Gastroesophageal sphincter (tissue), 4 donors: ENCODE measurements around the gene TOP1. TPM values are rescaled to one million over a fixed set of nuclear protein-coding genes. Genes with fewer than 3 reads are reported as not detected.
A peak's percentile ranks its signal among the peaks of the same experiment; 100 is the strongest.
"Not testable (repeated sequence)": the region's sequence is repeated elsewhere in the genome, so short reads cannot be mapped to it uniquely, and the experiment has no call there.

Experiments used
- ATAC-seq: fragments of 150-250 bp; one replicate; pipeline ENCODE4 v1.9.1; 2016; ENCODE audit warnings: mild to moderate bottlenecking, moderate library complexity
- H3K27ac ChIP-seq, 4 donors: fragments of 200-600 bp; sonication (generic) in 3 of 4; 1 replicate in 3 of 4; 2 replicates in 1 of 4; pipeline ENCODE4 v1.5.1; 2016 to 2019
- H3K27me3 ChIP-seq: fragments of 200-600 bp; sonication (generic); one replicate; pipeline ENCODE4 v1.5.1; 2019
- H3K36me3 ChIP-seq, 2 donors: fragments of 200-600 bp; sonication (generic); one replicate each; pipeline ENCODE4 v1.5.1; 2019; ENCODE audit warnings: control low read depth in 1 of 2
- H3K4me1 ChIP-seq, 3 donors: fragments of 200-600 bp; sonication (generic); 1 replicate in 2 of 3; 2 replicates in 1 of 3; pipeline ENCODE4 v1.5.1; 2016 to 2019; ENCODE audit warnings: control low read depth in 2 of 3
- H3K4me3 ChIP-seq, 2 donors: fragments of 200-600 bp; sonication (generic); one replicate each; pipeline ENCODE4 v1.5.1; 2019; ENCODE audit warnings: mild to moderate bottlenecking in 1 of 2, moderate library complexity in 1 of 2
- H3K9me3 ChIP-seq, 3 donors: fragments of 200-600 bp; sonication (generic); one replicate each; pipeline ENCODE4 v1.5.1; 2017 to 2019; ENCODE audit warnings: control low read depth in 2 of 3
- EP300 ChIP-seq: sonication (generic); formaldehyde crosslinking; IDR thresholded peaks from one replicate; pipeline ENCODE4 v1.6.1; 2017; ENCODE audit warnings: antibody characterized with exemption, mild to moderate bottlenecking
- POLR2A ChIP-seq, 2 donors: fragments of 450-650 bp; IDR thresholded peaks; one replicate each; pipeline ENCODE4 v1.6.1; 2017; ENCODE audit warnings: antibody characterized with exemption in 2 of 2, mild to moderate bottlenecking in 2 of 2, moderate library complexity in 1 of 2
- POLR2AphosphoS5 ChIP-seq: sonication (generic); formaldehyde crosslinking; IDR thresholded peaks from one replicate; pipeline ENCODE4 v1.6.1; 2017; ENCODE audit warnings: antibody characterized with exemption
- WGBS, 2 donors: methylation state at CpG; one replicate each; pipeline ENCODE4 v1.1.5; 2018; ENCODE audit warnings: low coverage in 1 of 2; 5-methylcytosine and 5-hydroxymethylcytosine counted together
- total RNA-seq, 4 donors: library from RNA; depleted of rRNA; stranded (reverse); fragments of >200 nt; gene quantifications; one replicate each; pipeline ENCODE4 v1.1.0, GENCODE V29; 2016
- TF ChIP-seq, protein P1 (sequence below), 4 experiments: fragments of 200-600 bp in 2 of 4; fragments of 450-650 bp in 2 of 4; sonication (generic) in 1 of 4; IDR thresholded peaks; one replicate each; pipeline ENCODE4 v1.5.1; 2017 to 2019; ENCODE audit warnings: antibody characterized with exemption in 4 of 4, mild to moderate bottlenecking in 2 of 4, moderate library complexity in 2 of 4

Gene TOP1
- total RNA-seq, 4 donors from 2014 or later = 22.0 to 31.6 (median 28.8) TPM

DNA sequence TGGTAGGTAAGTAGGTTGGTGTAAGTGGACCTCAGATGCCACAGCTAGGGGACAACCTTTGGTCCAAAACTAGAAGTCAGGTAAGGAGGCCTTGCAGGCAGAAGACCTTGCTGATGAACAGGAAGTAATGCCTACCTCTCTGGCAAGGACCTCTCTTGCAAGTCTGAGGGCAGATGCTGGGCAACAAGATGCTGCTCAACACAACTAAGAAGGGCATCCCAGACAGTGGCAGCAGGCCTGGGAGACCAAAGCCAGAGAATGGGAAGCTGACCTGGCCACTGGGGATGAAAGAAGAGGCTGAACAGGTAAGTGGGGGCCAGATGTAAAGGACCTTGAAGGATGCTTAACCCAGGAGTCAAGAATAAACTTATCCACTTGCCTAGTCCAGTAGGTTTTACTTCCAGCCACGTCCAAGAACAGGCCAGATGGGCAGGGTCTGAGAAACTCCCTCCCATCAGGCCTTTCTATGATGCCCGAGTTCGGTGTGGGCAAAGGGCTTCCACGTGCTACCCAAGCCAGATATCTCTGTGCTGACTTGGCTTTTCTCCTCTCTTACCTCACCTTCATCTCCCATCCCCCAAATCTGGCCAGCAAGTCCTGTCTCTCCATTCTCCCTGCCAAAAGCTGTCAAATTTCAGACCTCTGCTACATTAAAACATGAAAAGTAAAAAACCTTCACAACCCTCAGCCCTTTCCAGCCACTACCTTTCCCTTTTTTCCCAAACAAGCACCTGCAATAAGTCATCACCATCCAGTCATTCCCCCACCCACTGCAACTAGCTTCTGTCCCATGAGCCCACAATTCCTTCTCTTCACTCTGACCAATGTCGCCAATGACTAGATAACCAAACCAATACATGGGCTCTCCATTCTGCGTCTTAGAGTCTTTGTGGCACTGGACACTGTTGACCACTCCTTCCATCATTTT lies 97.2 kb downstream of the TOP1 start:
- TF ChIP-seq EP300 = no peak
- TF ChIP-seq POLR2AphosphoS5 = no peak
- TF ChIP-seq, protein P1, sequence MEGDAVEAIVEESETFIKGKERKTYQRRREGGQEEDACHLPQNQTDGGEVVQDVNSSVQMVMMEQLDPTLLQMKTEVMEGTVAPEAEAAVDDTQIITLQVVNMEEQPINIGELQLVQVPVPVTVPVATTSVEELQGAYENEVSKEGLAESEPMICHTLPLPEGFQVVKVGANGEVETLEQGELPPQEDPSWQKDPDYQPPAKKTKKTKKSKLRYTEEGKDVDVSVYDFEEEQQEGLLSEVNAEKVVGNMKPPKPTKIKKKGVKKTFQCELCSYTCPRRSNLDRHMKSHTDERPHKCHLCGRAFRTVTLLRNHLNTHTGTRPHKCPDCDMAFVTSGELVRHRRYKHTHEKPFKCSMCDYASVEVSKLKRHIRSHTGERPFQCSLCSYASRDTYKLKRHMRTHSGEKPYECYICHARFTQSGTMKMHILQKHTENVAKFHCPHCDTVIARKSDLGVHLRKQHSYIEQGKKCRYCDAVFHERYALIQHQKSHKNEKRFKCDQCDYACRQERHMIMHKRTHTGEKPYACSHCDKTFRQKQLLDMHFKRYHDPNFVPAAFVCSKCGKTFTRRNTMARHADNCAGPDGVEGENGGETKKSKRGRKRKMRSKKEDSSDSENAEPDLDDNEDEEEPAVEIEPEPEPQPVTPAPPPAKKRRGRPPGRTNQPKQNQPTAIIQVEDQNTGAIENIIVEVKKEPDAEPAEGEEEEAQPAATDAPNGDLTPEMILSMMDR (IDR thresholded peaks at IDR 0.05) = no peak
- TF ChIP-seq POLR2A (IDR thresholded peaks at IDR 0.05) = no peak
- no peak overlapping the region for H3K27ac ChIP-seq
- H3K9me3 ChIP-seq = no peaks in the 10 kb centered on the region
- H3K36me3 ChIP-seq = peaks cover 7 to 56% of the 10 kb centered on the region in 2 donors
- H3K4me1 ChIP-seq = no peaks in the 10 kb centered on the region
- WGBS, 2 donors = 69 to 71% methylated on average over 5 to 6 of the region's 6 CpGs
- H3K27me3 ChIP-seq = no peaks in the 10 kb centered on the region
- no peak overlapping the region for H3K4me3 ChIP-seq
- no peak for ATAC-seq

DNA sequence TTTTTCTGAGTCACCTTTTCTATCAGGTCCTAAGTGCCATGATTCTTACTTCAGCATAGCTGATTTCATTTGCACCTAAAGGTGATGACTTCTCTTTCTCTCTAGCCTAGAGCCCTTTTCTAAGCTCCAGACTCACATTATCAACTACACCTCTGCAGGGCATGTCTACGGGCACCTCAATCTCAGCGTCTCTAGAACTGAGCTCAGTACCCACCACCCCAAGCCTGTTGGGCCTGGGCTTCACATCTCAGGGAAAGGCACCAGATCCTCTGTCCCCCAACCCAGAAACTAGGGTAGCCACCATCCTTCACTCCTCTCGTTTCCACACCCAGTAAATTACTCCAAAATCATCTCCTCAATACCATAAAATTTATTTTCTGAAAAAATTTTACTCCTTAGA lies 98.1 kb downstream of the TOP1 start:
- no peak for TF ChIP-seq POLR2AphosphoS5
- TF ChIP-seq EP300 = no peak
- no peak for TF ChIP-seq POLR2A (IDR thresholded peaks at IDR 0.05)
- TF ChIP-seq, protein P1 (IDR thresholded peaks at IDR 0.05) = no peak
- Histone ChIP-seq H3K36me3 (peaks cover 7 to 47% of the 10 kb centered on the region in 2 donors), H3K4me1 (no peaks in the 10 kb centered on the region), H3K9me3 (no peaks in the 10 kb centered on the region), H3K4me3 (no peak overlapping the region), H3K27me3 (no peaks in the 10 kb centered on the region), H3K27ac (peak overlapping the region in 1 of 4 donors; percentile 35)
- 80 to 100% methylated on average over 1 to 3 of the region's 3 CpGs for WGBS, 2 donors
- no peak for ATAC-seq

DNA sequence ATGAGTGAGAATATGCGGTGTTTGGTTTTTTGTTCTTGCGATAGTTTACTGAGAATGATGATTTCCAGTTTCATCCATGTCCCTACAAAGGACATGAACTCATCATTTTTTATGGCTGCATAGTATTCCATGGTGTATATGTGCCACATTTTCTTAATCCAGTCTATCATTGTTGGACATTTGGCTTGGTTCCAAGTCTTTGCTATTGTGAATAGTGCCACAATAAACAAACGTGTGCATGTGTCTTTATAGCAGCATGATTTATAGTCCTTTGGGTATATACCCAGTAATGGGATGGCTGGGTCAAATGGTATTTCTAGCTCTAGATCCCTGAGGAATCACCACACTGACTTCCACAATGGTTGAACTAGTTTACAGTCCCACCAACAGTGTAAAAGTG lies 99.7 kb downstream of the TOP1 start:
- H3K4me3 ChIP-seq, H3K27me3 ChIP-seq, H3K9me3 ChIP-seq, H3K4me1 ChIP-seq, ATAC-seq, H3K27ac ChIP-seq: not testable (repeated sequence)
- WGBS, 2 donors = no CpG with 5 or more reads among the region's 3 CpGs
- H3K36me3 ChIP-seq = peaks cover 0 to 31% of the 10 kb centered on the region in 2 donors

DNA sequence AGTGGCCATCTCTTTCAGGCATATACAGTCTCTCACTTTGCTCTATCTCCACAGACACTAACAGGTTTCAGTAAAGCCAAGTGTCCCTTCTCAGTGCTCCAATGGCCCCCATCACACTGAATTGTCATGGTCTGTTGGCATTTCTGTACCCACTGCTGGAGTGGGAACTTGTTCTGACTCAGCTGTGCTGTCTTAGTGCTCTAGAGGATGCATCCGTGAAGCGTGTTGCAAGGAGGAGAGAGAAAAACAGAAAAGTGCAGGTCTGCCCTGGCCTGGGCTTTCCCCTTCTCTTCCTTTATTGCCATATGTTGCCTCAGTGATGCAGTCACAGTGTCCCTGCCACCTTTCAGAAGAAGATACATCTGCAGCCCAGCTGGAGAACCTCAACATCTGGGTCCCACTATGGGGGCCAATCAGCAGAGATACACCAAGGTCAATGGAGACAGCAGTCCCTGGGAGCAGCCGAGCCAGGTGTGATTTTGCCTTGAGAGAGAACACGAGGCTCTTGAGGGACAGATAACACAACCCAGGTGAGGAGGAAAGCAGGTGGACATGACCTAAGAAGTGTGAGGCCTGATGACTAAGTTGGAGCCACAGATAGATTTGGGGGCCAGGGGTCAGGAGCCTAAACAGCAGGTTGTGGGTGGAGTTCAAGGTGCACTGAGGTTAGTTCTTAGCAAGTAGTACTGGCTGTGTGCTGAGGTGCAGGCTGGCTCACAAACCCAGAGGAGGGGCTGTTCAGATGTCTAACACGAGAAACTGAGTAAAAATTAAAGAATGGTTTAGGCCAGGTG lies 103.2 kb downstream of the TOP1 start:
- 83 to 85% methylated on average over 1 to 4 of the region's 5 CpGs for WGBS, 2 donors
- Histone ChIP-seq H3K36me3 (no peaks in the 10 kb centered on the region), H3K4me1 (peaks cover 0 to 15% (median 7%) of the 10 kb centered on the region in 3 donors), H3K27me3 (no peaks in the 10 kb centered on the region), H3K27ac (no peak overlapping the region), H3K9me3 (no peaks in the 10 kb centered on the region), H3K4me3 (no peak overlapping the region)
- no peak for ATAC-seq
- TF ChIP-seq POLR2A (IDR thresholded peaks at IDR 0.05) (no peak), POLR2AphosphoS5 (no peak), EP300 (no peak)
- TF ChIP-seq, protein P1 (IDR thresholded peaks at IDR 0.05) = no peak

DNA sequence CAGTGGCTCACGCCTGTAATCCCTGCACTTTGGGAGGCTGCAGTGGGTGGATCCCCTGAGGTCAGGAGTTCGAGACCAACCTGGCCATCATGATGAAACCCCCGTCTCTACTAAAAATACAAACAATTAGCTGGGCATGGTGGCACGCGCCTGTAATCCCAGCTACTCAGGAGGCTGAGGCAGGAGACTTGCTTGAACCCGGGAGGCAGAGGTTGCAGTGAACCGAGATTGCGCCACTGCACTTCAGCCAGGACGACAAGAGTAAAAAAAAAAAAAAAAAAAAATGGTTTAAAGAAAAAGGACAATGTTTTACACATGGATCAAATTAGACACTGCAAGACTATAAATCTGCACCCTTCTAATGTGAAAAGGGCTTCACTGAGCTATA lies 103.8 kb downstream of the TOP1 start:
- H3K4me1 ChIP-seq = peaks cover 0 to 15% (median 7%) of the 10 kb centered on the region in 3 donors
- WGBS, 2 donors = 80 to 86% methylated on average over 1 to 5 of the region's 9 CpGs
- not testable (repeated sequence) for H3K27me3 ChIP-seq, H3K36me3 ChIP-seq, ATAC-seq, H3K9me3 ChIP-seq, H3K4me3 ChIP-seq, H3K27ac ChIP-seq
